Lung (tissue), 12 donors: ENCODE data around the gene TBC1D10A. TPM values are rescaled to one million over a fixed set of nuclear protein-coding genes. Genes with fewer than 3 reads are reported as not detected.

ENCODE experiments used
- ATAC-seq: fragments of 200-7000 bp; cut with Tn5 transposase; one replicate; pipeline ENCODE4 v1.9.1; 2020; ENCODE audit warnings: moderate number of reproducible peaks; ENCODE audit not compliant: insufficient read depth, low FRiP score
- DNase-seq, 3 donors: peaks; one replicate each; pipeline ENCODE4 v3.0.0-alpha.2; 2013 to 2017
- H3K27ac ChIP-seq, 2 donors: one replicate each; pipeline ENCODE4 v1.5.1; 2013; ENCODE audit warnings: mild to moderate bottlenecking in 2 of 2, moderate library complexity in 2 of 2, control low read depth in 1 of 2, inconsistent platforms in 1 of 2, low read depth in 1 of 2, low read length in 1 of 2
- H3K27me3 ChIP-seq, 3 donors: one replicate each; pipeline ENCODE4 v1.5.1; 2013; ENCODE audit warnings: low read length in 2 of 3; ENCODE audit not compliant: control insufficient read depth in 3 of 3, insufficient read depth in 3 of 3
- H3K36me3 ChIP-seq, 4 donors: one replicate each; pipeline ENCODE4 v1.5.1; 2013; ENCODE audit warnings: low read length in 4 of 4, mild to moderate bottlenecking in 1 of 4, moderate library complexity in 1 of 4; ENCODE audit not compliant: control insufficient read depth in 4 of 4, insufficient read depth in 4 of 4
- H3K4me1 ChIP-seq, 5 donors: one replicate each; pipeline ENCODE4 v1.5.1; 2013; ENCODE audit warnings: low read length in 5 of 5, mild to moderate bottlenecking in 2 of 5, moderate library complexity in 1 of 5; ENCODE audit not compliant: control insufficient read depth in 5 of 5, insufficient read depth in 5 of 5
- H3K4me3 ChIP-seq: one replicate; pipeline ENCODE4 v1.5.1; 2013; ENCODE audit warnings: mild to moderate bottlenecking, control low read depth, moderate library complexity
- H3K9ac ChIP-seq, 2 donors: one replicate each; pipeline ENCODE4 v1.5.1; 2013; ENCODE audit warnings: low read length in 2 of 2, control low read depth in 1 of 2; ENCODE audit not compliant: insufficient read depth in 1 of 2
- H3K9me3 ChIP-seq, 4 donors: one replicate each; pipeline ENCODE4 v1.5.1; 2013; ENCODE audit warnings: low read length in 3 of 4, mild to moderate bottlenecking in 1 of 4, moderate library complexity in 1 of 4; ENCODE audit not compliant: control insufficient read depth in 4 of 4, insufficient read depth in 3 of 4
- WGBS, 2 donors: extraction: QIAGEN DNeasy Blood & Tissue Kit; methylation state at CpG; one replicate each; pipeline ENCODE4 v1.1.7; 2013; 5-methylcytosine and 5-hydroxymethylcytosine counted together
- polyA plus RNA-seq, 2 donors: library from polyadenylated mRNA; stranded (reverse); fragments of 200-250 nt; gene quantifications; one replicate each; pipeline ENCODE4 v1.2.1, GENCODE V29; 2013
- total RNA-seq, 2 donors: library from RNA; depleted of rRNA in 1 of 2; stranded (reverse); fragments of >200 nt in 1 of 2; gene quantifications; one replicate each; pipeline ENCODE4 v1.2.1, GENCODE V29; 2014 to 2021
- TF ChIP-seq, protein P1 (sequence below): IDR thresholded peaks from 2 replicates; pipeline ENCODE4 v1.5.1; 2012; ENCODE audit warnings: mild to moderate bottlenecking; ENCODE audit errors: control extremely low read depth, extremely low read depth
- donor health status: control.
- donor health status: control.
- donor health status: Bipolar disorder and iron deficiency.
- donor health status: healthy.
- donor health status: DM: yes; HTN: yes; CAD: no.

TBC1D10A gene
- total and polyA plus RNA-seq, 4 donors = 15.0 to 36.4 (median 26.6) TPM

DNA sequence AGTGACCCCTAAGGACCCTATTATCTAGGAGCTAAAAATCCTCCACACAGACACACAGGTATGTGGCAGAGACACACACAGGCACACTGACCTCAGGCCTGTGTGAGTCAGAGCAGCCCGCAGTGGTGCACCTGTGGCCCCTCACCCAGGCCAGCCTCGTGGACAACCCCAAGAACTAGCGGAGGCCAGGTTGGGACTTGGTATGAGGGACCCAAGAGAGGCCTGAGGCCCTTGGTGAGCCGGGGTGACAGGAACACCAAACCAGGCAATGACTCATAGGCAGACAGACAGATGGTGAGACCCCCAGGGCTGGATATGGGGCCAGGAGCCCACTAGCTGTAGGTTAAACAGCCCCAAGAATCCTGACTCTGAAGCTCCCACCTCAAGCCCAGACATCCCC lies 43.4 kb downstream of the TBC1D10A start:
- H3K4me1 ChIP-seq = peaks cover 0 to 9% (median 3%) of the 10 kb centered on the region in 5 donors
- no peak for DNase-seq

DNA sequence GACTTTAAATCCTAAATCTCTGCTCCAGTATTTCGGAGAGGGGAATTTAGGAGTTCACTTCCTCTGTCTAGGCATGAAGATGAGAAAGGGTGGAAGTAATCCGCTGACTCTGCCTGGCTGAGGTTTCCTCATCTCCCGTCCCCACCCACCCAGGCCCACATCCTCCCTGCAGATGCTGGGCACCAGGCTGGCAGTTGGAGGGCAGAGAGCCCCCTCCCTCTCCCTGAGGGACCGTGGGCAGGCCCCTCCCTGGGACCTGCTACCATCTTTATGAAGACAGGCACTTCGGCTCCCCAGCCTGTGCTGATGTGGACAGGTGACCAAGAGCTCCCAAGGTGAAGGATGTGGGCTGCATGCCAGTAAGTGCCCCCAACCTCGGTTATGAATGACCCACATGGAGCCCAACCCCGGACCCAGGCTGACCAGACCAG lies 44.1 kb downstream of the TBC1D10A start:
- Histone ChIP-seq H3K27ac (no peak overlapping the region), H3K36me3 (peaks cover 0 to 17% (median 8%) of the 10 kb centered on the region in 4 donors), H3K9me3 (no peaks in the 10 kb centered on the region), H3K27me3 (no peaks in the 10 kb centered on the region), H3K9ac (no peak overlapping the region), H3K4me1 (peaks cover 0 to 7% (median 0%) of the 10 kb centered on the region in 5 donors), H3K4me3 (no peak overlapping the region)
- TF ChIP-seq, protein P1, sequence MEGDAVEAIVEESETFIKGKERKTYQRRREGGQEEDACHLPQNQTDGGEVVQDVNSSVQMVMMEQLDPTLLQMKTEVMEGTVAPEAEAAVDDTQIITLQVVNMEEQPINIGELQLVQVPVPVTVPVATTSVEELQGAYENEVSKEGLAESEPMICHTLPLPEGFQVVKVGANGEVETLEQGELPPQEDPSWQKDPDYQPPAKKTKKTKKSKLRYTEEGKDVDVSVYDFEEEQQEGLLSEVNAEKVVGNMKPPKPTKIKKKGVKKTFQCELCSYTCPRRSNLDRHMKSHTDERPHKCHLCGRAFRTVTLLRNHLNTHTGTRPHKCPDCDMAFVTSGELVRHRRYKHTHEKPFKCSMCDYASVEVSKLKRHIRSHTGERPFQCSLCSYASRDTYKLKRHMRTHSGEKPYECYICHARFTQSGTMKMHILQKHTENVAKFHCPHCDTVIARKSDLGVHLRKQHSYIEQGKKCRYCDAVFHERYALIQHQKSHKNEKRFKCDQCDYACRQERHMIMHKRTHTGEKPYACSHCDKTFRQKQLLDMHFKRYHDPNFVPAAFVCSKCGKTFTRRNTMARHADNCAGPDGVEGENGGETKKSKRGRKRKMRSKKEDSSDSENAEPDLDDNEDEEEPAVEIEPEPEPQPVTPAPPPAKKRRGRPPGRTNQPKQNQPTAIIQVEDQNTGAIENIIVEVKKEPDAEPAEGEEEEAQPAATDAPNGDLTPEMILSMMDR = no peak
- no peak for DNase-seq
- 21 to 55% methylated on average over 7 of the region's 7 CpGs for WGBS, 2 donors
- no peak for ATAC-seq

More for the DNA sequence above, 43.4 kb downstream of the TBC1D10A start:
- peaks cover 0 to 17% (median 8%) of the 10 kb centered on the region in 4 donors for H3K36me3 ChIP-seq
- no peak overlapping the region for H3K27ac ChIP-seq
- no peaks in the 10 kb centered on the region for H3K27me3 ChIP-seq
- no peak overlapping the region for H3K9ac ChIP-seq
- TF ChIP-seq, protein P1 = no peak
- H3K9me3 ChIP-seq = no peaks in the 10 kb centered on the region
- H3K4me3 ChIP-seq = no peak overlapping the region
- 81 to 87% methylated on average over 4 of the region's 4 CpGs for WGBS, 2 donors
- no peak for ATAC-seq

DNA sequence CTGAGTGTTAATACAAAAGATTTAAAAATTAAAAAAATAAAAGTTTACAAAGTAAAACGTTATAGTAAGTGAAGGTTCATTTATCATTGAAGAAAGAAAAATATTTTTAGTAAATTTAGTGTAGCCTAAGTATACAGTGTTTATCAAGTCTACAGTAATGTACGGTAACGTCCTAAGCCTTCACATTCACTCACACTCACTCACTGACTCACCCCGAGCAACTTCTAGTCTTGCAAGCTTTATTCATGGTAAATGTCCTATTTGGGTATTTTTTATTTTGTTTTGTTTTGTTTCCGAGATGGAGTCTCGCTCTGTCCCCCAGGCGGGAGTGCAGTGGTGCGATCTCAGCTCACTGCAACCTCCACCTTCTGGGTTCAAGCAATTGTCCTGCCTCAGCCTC lies 46.2 kb downstream of the TBC1D10A start:
- Histone ChIP-seq H3K9ac (no peak overlapping the region), H3K36me3 (peaks cover 0 to 10% (median 4%) of the 10 kb centered on the region in 4 donors), H3K27me3 (no peaks in the 10 kb centered on the region), H3K9me3 (no peaks in the 10 kb centered on the region), H3K27ac (no peak overlapping the region), H3K4me3 (no peak overlapping the region), H3K4me1 (peaks cover 0 to 7% (median 0%) of the 10 kb centered on the region in 5 donors)
- no peak for DNase-seq
- TF ChIP-seq, protein P1 = no peak
- ATAC-seq = no peak
- WGBS, 2 donors = 83 to 90% methylated on average over 8 of the region's 8 CpGs

DNA sequence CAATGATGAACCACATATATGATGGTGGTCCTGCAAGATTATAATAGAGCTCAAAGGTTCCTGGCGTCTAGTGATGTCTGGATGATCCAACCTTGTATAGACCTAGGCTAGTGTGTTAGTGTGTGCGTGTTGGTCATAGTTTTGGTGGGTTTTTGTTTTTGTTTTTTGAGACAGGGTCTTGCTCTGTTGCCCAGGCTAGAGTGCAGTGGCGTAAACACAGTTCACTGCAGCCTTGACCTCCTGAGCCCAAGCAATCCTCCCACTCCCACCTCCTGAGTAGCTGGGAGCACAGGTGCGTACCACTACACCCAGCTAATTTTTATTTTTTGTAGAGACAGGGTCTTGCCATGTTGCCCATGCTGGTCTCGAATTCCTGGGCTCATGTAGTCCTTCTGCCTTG lies 46.8 kb downstream of the TBC1D10A start:
- 88 to 96% methylated on average over 5 of the region's 5 CpGs for WGBS, 2 donors
- ATAC-seq (no peak), DNase-seq (no peak)
- Histone ChIP-seq H3K27me3 (no peaks in the 10 kb centered on the region), H3K9me3 (no peaks in the 10 kb centered on the region), H3K9ac (no peak overlapping the region), H3K4me1 (peaks cover 0 to 7% (median 0%) of the 10 kb centered on the region in 5 donors), H3K27ac (no peak overlapping the region), H3K4me3 (no peak overlapping the region), H3K36me3 (peaks cover 0 to 8% (median 1%) of the 10 kb centered on the region in 4 donors)
- TF ChIP-seq, protein P1 = no peak
